Hepatocyte (in vitro differentiated cells): ENCODE results near the gene ZNF705A.
"Not testable (repeated sequence)": the region's sequence is repeated elsewhere in the genome, so short reads cannot be mapped to it uniquely, and the experiment has no call there.

Source experiments
- EZH2 ChIP-seq: fragments of 200-600 bp; sonication (generic); IDR thresholded peaks from 2 replicates; pipeline ENCODE4 v1.6.1; 2016; ENCODE audit warnings: antibody characterized with exemption, mild to moderate bottlenecking, borderline replicate concordance
- EZH2phosphoT487 ChIP-seq: fragments of 200-600 bp; sonication (generic); IDR thresholded peaks from one replicate; pipeline ENCODE4 v1.6.1; 2018; ENCODE audit warnings: antibody characterized with exemption, mild to moderate bottlenecking, low read depth, moderate library complexity; ENCODE audit not compliant: unreplicated experiment, severe bottlenecking
- TF ChIP-seq, protein P1 (sequence below): fragments of 200-600 bp; sonication (generic); IDR thresholded peaks from 2 replicates; pipeline ENCODE4 v1.5.1; 2016; ENCODE audit warnings: antibody characterized with exemption, mild to moderate bottlenecking; ENCODE audit not compliant: poor library complexity

DNA sequence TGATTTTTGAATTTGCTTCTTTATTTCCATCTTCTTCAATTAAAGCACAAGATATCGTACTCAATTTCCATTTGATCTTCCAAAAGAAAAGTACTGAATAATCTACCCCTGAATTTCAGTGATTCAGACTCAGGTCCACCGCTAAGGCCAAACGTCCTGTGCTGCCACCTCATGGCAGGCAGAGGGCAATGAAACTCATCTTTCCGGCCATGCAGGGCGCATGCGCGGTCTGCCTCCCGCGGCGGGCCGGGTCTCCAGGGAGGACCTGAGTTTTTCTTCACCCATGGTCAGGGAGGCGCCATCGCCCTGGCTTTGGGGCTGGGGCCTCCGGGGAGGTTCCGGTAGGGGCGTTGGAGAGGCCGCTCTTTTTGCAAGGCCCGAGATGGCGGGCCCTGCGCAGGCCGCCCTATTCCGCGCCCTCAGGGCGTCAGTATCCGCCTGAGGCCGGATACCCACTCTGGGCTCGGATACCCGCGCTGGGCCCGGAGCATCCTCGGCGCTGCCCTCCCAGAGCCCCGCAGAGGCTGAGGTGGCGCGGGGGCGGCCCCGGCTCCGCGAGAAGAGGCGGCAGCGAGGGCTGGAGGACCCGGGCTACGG, 23.3 kb downstream of the ZNF705A start:
- TF ChIP-seq, protein P1, sequence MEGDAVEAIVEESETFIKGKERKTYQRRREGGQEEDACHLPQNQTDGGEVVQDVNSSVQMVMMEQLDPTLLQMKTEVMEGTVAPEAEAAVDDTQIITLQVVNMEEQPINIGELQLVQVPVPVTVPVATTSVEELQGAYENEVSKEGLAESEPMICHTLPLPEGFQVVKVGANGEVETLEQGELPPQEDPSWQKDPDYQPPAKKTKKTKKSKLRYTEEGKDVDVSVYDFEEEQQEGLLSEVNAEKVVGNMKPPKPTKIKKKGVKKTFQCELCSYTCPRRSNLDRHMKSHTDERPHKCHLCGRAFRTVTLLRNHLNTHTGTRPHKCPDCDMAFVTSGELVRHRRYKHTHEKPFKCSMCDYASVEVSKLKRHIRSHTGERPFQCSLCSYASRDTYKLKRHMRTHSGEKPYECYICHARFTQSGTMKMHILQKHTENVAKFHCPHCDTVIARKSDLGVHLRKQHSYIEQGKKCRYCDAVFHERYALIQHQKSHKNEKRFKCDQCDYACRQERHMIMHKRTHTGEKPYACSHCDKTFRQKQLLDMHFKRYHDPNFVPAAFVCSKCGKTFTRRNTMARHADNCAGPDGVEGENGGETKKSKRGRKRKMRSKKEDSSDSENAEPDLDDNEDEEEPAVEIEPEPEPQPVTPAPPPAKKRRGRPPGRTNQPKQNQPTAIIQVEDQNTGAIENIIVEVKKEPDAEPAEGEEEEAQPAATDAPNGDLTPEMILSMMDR: peak; percentile 64
- not testable (repeated sequence) for TF ChIP-seq EZH2, EZH2phosphoT487
